Tibial nerve (tissue), 4 donors: ENCODE measurements around the gene UPF1. TPM values are rescaled to one million over a fixed set of nuclear protein-coding genes. Genes with fewer than 3 reads are reported as not detected.

Source experiments
- DNase-seq, 2 donors: peaks; one replicate each; pipeline ENCODE4 v3.0.0-alpha.2; 2019; ENCODE audit warnings: low spot score in 2 of 2
- H3K27ac ChIP-seq, 4 donors: fragments of 200-600 bp; sonication (generic) in 3 of 4; one replicate each; pipeline ENCODE4 v1.5.1; 2017 to 2019; ENCODE audit warnings: mild to moderate bottlenecking in 1 of 4
- H3K27me3 ChIP-seq, 2 donors: fragments of 200-600 bp; sonication (generic) in 1 of 2; one replicate each; pipeline versions ENCODE4 v1.5.1 to v1.6.0; 2017 to 2019
- H3K36me3 ChIP-seq, 3 donors: fragments of 200-600 bp; sonication (generic); one replicate each; pipeline ENCODE4 v1.5.1; 2018 to 2019
- H3K4me1 ChIP-seq, 4 donors: fragments of 200-600 bp; sonication (generic) in 3 of 4; one replicate each; pipeline ENCODE4 v1.5.1; 2017 to 2019
- H3K4me3 ChIP-seq, 4 donors: fragments of 200-600 bp; sonication (generic) in 3 of 4; one replicate each; pipeline ENCODE4 v1.5.1; 2017 to 2019; ENCODE audit warnings: mild to moderate bottlenecking in 1 of 4, moderate library complexity in 1 of 4
- H3K9me3 ChIP-seq, 4 donors: fragments of 200-600 bp; sonication (generic) in 3 of 4; one replicate each; pipeline ENCODE4 v1.5.1; 2017 to 2019
- CTCF ChIP-seq, 5 experiments: fragments of 200-600 bp in 3 of 5; fragments of 450-650 bp in 2 of 5; sonication (generic) in 3 of 5; IDR thresholded peaks; one replicate each; pipeline ENCODE4 v1.5.1; 2016 to 2019; ENCODE audit warnings: antibody characterized with exemption in 5 of 5, mild to moderate bottlenecking in 3 of 5, moderate library complexity in 2 of 5
- EP300 ChIP-seq, 2 donors: sonication (generic); formaldehyde crosslinking; IDR thresholded peaks; one replicate each; pipeline ENCODE4 v1.6.1; 2017; ENCODE audit warnings: antibody characterized with exemption in 2 of 2, mild to moderate bottlenecking in 1 of 2
- POLR2A ChIP-seq, 2 donors: fragments of 450-650 bp; IDR thresholded peaks; one replicate each; pipeline ENCODE4 v1.6.1; 2017; ENCODE audit warnings: antibody characterized with exemption in 2 of 2, mild to moderate bottlenecking in 2 of 2, moderate library complexity in 2 of 2
- WGBS, 2 donors: methylation state at CpG; one replicate each; pipeline ENCODE4 v1.1.5; 2018; 5-methylcytosine and 5-hydroxymethylcytosine counted together
- total RNA-seq, 4 donors: library from RNA; depleted of rRNA; stranded (reverse); fragments of >200 nt; gene quantifications; one replicate each; pipeline ENCODE4 v1.1.0, GENCODE V29; 2016

Gene UPF1
- total RNA-seq, 4 donors from 2014 or later = 75.6 to 117 (median 87.9) TPM

- DNase-seq = peak in 1 of 2 donors; percentile 29
- Histone ChIP-seq H3K27ac (peak overlapping the region in 3 of 4 donors; percentile 52 to 84 (median 81)), H3K36me3 (peaks cover 0 to 36% (median 20%) of the 10 kb centered on the region in 3 donors), H3K4me1 (peaks cover 0 to 83% (median 44%) of the 10 kb centered on the region in 4 donors), H3K27me3 (no peaks in the 10 kb centered on the region), H3K4me3 (peak overlapping the region in 1 of 4 donors; percentile 6), H3K9me3 (no peaks in the 10 kb centered on the region)
- WGBS, 2 donors = 70 to 71% methylated on average over 24 of the region's 24 CpGs
- TF ChIP-seq EP300 (IDR thresholded peaks at IDR 0.05) = no peak
- peak in 1 of 5 experiments; percentile 44 for TF ChIP-seq CTCF (IDR thresholded peaks at IDR 0.05)
- no peak for TF ChIP-seq POLR2A (IDR thresholded peaks at IDR 0.05)
These were observed 16.0 kb downstream of the UPF1 start for GRCh38 chr19:18847549-18848463.

GRCh38 chr19:18848878-18849661 is 17.3 kb downstream of the UPF1 start:
- DNase-seq = peak; percentile 47 to 71
- peaks cover 0 to 70% (median 44%) of the 10 kb centered on the region in 4 donors for H3K4me1 ChIP-seq
- H3K27me3 ChIP-seq = no peaks in the 10 kb centered on the region
- no peak overlapping the region for H3K4me3 ChIP-seq
- peak overlapping the region in 3 of 4 donors; percentile 67 to 84 (median 81) for H3K27ac ChIP-seq
- no peaks in the 10 kb centered on the region for H3K9me3 ChIP-seq
- TF ChIP-seq POLR2A (IDR thresholded peaks at IDR 0.05) = no peak
- peak in 1 of 2 donors; percentile 70 for TF ChIP-seq EP300 (IDR thresholded peaks at IDR 0.05)
- no peak for TF ChIP-seq CTCF (IDR thresholded peaks at IDR 0.05)
- peaks cover 0 to 49% (median 33%) of the 10 kb centered on the region in 3 donors for H3K36me3 ChIP-seq
- WGBS, 2 donors = 40 to 53% methylated on average over 19 to 23 of the region's 23 CpGs

- Histone ChIP-seq H3K4me1 (peaks cover 0 to 63% (median 44%) of the 10 kb centered on the region in 4 donors), H3K36me3 (peaks cover 0 to 57% (median 38%) of the 10 kb centered on the region in 3 donors), H3K27me3 (no peaks in the 10 kb centered on the region), H3K27ac (peak overlapping the region in 3 of 4 donors; percentile 67 to 84 (median 81)), H3K4me3 (no peak overlapping the region), H3K9me3 (no peaks in the 10 kb centered on the region)
- no peak for DNase-seq
- 56 to 60% methylated on average over 16 of the region's 16 CpGs for WGBS, 2 donors
- TF ChIP-seq CTCF (IDR thresholded peaks at IDR 0.05) (no peak), EP300 (IDR thresholded peaks at IDR 0.05) (no peak), POLR2A (IDR thresholded peaks at IDR 0.05) (no peak)
These were observed 18.2 kb downstream of the UPF1 start for GRCh38 chr19:18849838-18850400.

- no peak for DNase-seq
- TF ChIP-seq EP300 (IDR thresholded peaks at IDR 0.05) (no peak), POLR2A (IDR thresholded peaks at IDR 0.05) (no peak), CTCF (IDR thresholded peaks at IDR 0.05) (no peak)
- Histone ChIP-seq H3K27me3 (no peaks in the 10 kb centered on the region), H3K36me3 (peaks cover 0 to 65% (median 45%) of the 10 kb centered on the region in 3 donors), H3K4me1 (peaks cover 0 to 55% (median 44%) of the 10 kb centered on the region in 4 donors), H3K9me3 (no peaks in the 10 kb centered on the region), H3K4me3 (no peak overlapping the region), H3K27ac (peak overlapping the region in 3 of 4 donors; percentile 67 to 84 (median 81))
- 70 to 75% methylated on average over 25 of the region's 27 CpGs for WGBS, 2 donors
These were observed 19.0 kb downstream of the UPF1 start for GRCh38 chr19:18850471-18851375.
